Ectodermal cell (in vitro differentiated cells): ENCODE data around the gene ARIH2.

ENCODE experiments used
- H3K27ac ChIP-seq: 2 replicates; pipeline ENCODE4 v1.7.0; 2013; ENCODE audit warnings: mild to moderate bottlenecking, low read depth, low read length; ENCODE audit not compliant: insufficient read depth, poor library complexity, severe bottlenecking
- H3K27me3 ChIP-seq: 2 replicates; pipeline ENCODE4 v1.7.0; 2013; ENCODE audit warnings: mild to moderate bottlenecking, low read length; ENCODE audit not compliant: insufficient read depth, control insufficient read depth, poor library complexity, severe bottlenecking
- H3K36me3 ChIP-seq: one replicate; pipeline ENCODE4 v1.7.0; 2013; ENCODE audit warnings: low read length; ENCODE audit not compliant: control insufficient read depth, insufficient read depth
- H3K4me1 ChIP-seq: one replicate; pipeline ENCODE4 v1.7.0; 2013; ENCODE audit warnings: low read length; ENCODE audit not compliant: control insufficient read depth, insufficient read depth
- H3K4me3 ChIP-seq: 2 replicates; pipeline ENCODE4 v1.7.0; 2013; ENCODE audit warnings: low read depth, low read length, control low read depth; ENCODE audit not compliant: insufficient read depth
- H3K9me3 ChIP-seq: 2 replicates; pipeline ENCODE4 v1.7.0; 2013; ENCODE audit warnings: mild to moderate bottlenecking, low read length, moderate library complexity; ENCODE audit not compliant: control insufficient read depth
- WGBS, 2 experiments: methylation state at CpG; one replicate each; pipeline ENCODE4 v1.1.7; 2013; ENCODE audit warnings: missing lambda C conversion rate in 2 of 2; 5-methylcytosine and 5-hydroxymethylcytosine counted together

ARIH2 gene

DNA sequence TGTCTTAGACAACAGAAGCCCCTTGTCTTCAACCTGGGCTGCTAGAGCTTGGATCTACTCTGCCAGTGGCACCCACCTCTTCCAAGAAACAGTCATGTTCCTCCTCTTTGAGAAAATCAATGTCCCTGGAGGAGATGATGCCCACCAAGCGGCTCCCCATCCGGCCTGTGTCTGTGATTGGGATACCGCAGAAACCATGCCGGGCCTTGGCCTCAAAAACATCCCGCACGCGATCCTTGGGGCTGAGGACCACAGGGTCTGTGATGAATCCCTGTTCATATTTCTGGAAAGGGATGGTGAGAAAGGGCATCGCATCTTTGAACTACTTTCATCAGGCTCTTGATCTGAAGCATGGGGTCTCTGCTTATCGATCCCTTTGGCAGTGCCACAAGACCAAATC lies 109.0 kb downstream of the ARIH2 start:
- Histone ChIP-seq H3K4me3 (no peak overlapping the region), H3K4me1 (peaks cover 18% of the 10 kb centered on the region), H3K27me3 (no peaks in the 10 kb centered on the region), H3K9me3 (no peaks in the 10 kb centered on the region), H3K27ac (no peak overlapping the region), H3K36me3 (peaks cover 55% of the 10 kb centered on the region)
- 95% methylated on average over 9 of the region's 9 CpGs for WGBS, 2 experiments

DNA sequence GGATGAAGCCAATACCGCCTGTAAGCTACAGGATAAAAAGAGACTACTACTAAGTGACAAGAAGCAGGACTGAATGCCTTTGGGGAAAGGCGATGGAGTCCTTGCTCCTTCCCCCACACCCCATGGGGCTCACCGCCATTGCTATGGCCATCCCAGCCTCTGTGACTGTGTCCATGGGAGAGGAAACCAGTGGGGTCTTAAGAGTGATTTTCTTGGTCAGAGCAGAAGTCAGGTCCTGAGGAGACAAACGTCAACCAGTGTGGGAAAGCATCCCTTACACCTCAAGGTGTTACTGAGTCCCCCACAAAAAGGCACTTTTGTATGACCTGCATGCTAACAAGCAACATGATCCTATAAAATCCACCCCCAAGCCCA lies 109.6 kb downstream of the ARIH2 start:
- H3K27me3 ChIP-seq, result no peaks in the 10 kb centered on the region
- peaks cover 62% of the 10 kb centered on the region for H3K36me3 ChIP-seq
- H3K4me3 ChIP-seq, result peak overlapping the region; percentile 70
- no peaks in the 10 kb centered on the region for H3K9me3 ChIP-seq
- 80 to 94% methylated on average over 4 of the region's 4 CpGs for WGBS, 2 experiments
- H3K27ac ChIP-seq, result no peak overlapping the region
- peaks cover 11% of the 10 kb centered on the region for H3K4me1 ChIP-seq

DNA sequence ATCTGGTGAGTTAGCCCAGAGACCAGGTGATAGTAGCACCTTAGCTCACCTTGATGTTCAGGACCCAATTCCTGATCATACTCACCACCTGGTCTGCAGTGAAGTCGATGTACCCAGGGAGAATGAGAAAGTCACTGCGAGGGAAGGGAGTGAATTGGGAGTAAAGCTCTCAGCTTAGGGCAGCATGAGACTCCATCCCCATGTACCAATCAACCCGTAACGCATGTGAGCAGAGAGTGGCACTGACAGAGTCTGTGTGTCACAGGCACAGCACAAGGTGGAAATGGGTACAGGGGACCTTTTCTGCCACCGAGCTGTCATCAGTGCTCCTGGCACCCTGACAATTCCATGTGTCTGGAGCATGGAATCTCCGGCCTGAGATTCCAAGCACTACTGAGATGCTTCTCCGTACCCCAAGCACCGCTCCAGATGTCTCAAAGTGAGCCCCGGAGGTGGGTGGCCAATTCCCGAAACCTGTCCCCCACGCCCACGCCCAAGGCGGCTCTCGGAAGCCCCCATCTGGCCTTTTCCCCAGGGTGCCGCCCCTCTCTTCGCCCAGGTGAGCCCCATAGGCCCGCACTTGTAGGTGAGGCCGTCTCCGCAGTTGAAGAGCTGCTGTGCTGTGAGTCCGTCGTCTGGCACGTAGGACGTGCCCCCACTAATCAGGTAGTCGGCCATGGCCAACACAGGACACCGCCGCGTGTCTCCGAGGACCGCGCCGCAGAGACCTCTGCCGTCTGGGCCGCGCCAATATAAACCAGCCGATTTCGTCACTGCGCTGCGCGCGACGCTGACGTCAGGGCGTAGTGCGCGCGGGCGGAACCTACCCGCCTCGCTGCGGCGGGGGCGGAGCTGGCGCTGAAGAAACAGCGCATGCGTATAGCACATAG lies 110.3 kb downstream of the ARIH2 start, which contains the start of gene IMPDH2:
TSS of gene IMPDH2 (minus strand) at position 726 of the 890 bp plus-strand sequence. CDS start at position 678, 48 bp downstream.
- H3K4me1 ChIP-seq, result peaks cover 9% of the 10 kb centered on the region
- no peaks in the 10 kb centered on the region for H3K27me3 ChIP-seq
- H3K9me3 ChIP-seq, result no peaks in the 10 kb centered on the region
- peak within 1 kb of the TSS; percentile 70 for H3K4me3 ChIP-seq
- WGBS, 2 experiments, result 17 to 18% methylated on average over 55 of the region's 55 CpGs
- H3K27ac ChIP-seq, result peak within 1 kb of the TSS; percentile 52
- peaks cover 62% of the 10 kb centered on the region for H3K36me3 ChIP-seq

DNA sequence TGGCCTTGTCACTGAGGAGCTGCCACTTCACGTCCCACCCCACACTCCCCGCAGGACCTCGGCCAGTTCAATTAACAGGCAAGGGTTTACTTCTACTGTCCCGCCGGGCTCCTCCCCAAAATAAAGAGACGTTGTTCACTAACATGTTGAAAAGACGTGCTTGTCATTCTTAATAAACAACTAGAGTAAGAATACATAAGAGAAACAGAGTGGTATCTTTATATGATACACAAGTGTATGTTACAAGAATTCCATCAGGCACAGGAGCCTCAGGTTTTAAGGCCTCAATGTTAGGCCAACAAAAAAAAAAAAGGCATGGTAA lies 110.9 kb downstream of the ARIH2 start:
- H3K27ac ChIP-seq, result peak overlapping the region; percentile 36
- peaks cover 56% of the 10 kb centered on the region for H3K36me3 ChIP-seq
- no peaks in the 10 kb centered on the region for H3K9me3 ChIP-seq
- H3K4me1 ChIP-seq, result peaks cover 9% of the 10 kb centered on the region
- 14 to 33% methylated on average over 6 to 7 of the region's 7 CpGs for WGBS, 2 experiments
- H3K27me3 ChIP-seq, result no peaks in the 10 kb centered on the region
- H3K4me3 ChIP-seq, result no peak overlapping the region

DNA sequence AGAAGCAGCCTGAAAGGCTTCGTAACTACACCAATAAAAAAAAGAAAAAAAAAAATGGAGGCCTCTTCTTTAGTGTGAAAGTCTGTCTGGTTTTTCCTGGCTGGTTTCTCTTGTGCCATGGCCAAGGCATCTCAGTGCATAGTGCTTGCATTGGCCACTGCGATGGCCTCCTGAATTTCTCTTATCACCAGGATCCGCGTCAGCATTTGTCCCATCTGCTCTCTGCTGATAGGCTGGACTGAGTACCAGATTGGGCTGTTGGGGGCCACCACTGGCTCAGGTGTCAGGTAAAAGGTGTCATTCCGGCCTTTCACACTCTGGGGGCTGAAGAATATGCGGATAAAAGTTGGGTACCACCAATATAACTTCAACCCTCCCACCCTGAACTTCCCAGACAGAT lies 111.7 kb downstream of the ARIH2 start:
- H3K9me3 ChIP-seq, result no peaks in the 10 kb centered on the region
- peaks cover 49% of the 10 kb centered on the region for H3K36me3 ChIP-seq
- H3K4me1 ChIP-seq, result peaks cover 9% of the 10 kb centered on the region
- no peak overlapping the region for H3K4me3 ChIP-seq
- H3K27ac ChIP-seq, result no peak overlapping the region
- H3K27me3 ChIP-seq, result no peaks in the 10 kb centered on the region
- WGBS, 2 experiments, result 93 to 98% methylated on average over 6 of the region's 6 CpGs

DNA sequence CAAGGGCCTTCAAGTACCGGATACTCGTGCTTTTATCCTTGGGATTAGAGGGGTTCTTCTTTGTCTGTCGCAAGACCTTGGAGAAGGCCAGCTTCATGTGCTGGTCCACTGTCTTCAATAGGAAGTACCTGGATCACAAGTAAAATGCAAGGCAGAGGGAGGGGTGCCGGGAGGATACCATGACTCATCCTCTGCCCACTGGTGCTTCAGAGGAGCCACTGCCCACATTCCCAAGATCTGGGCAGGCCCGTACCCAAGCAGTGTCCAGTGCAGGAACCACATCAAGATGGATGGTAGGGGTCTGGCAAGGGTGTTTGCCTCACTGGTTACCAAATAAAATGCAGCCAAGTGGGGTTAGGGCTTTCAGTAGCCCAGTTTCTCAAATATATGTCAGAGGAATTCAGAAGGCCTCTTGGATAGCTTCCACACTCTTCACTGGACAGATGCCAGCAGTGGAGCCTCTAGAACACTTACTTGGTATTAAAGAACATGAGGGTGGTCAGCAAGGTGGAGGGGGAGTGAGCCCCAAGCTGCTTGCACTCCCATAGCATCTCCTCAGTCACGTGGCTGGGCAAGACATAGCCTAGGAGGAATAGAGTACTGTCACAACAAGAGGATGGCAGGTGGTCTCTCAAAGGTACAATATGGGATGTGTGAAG lies 114.1 kb downstream of the ARIH2 start:
- Histone ChIP-seq H3K4me3 (no peak overlapping the region), H3K9me3 (no peaks in the 10 kb centered on the region), H3K4me1 (peaks cover 9% of the 10 kb centered on the region), H3K36me3 (peaks cover 35% of the 10 kb centered on the region), H3K27ac (no peak overlapping the region), H3K27me3 (no peaks in the 10 kb centered on the region)
- 97 to 99% methylated on average over 6 of the region's 6 CpGs for WGBS, 2 experiments

DNA sequence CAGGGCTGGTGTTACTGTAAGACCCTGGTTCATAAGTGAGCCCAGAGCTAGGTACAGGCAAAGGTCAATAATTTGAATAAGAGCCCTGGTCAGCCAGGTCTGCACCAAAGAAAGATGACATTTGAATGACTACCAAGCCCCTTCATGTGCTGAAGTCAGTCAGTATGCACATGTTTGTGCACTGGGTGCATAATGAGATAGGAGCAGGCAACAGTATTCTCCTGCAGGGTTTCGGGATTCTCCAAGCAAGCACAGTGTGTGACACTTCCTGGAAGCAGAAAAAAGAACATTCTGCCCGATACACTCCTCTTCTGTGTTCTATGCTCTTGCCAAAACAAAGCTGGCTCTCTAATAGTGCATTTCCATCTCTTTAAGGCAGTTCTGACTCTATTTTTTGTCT lies 116.0 kb downstream of the ARIH2 start:
- 92 to 96% methylated on average over 2 of the region's 2 CpGs for WGBS, 2 experiments

DNA sequence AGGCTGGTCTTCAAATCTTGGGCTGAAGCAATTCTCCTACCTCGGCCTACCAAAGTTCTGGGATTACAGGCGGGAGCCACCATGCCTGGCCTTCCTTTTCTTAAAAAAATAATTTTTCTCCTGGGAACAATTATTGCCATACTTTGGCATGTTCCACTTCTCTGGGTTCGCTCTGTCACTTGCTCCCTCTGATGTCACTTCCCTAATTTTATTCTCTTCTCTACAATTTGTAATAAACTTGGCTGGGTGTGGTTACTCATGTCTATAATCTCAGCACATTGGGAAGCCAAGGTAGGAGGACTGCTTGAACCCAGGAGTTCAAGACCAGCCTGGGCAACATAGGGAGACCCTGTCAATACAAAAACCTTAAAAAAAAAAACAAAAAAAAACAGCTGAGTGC lies 116.6 kb downstream of the ARIH2 start:
- 97% methylated on average over 3 of the region's 3 CpGs for WGBS, 2 experiments
- Histone ChIP-seq H3K4me1 (no peaks in the 10 kb centered on the region), H3K4me3 (no peak overlapping the region), H3K27me3 (no peaks in the 10 kb centered on the region), H3K9me3 (no peaks in the 10 kb centered on the region), H3K27ac (no peak overlapping the region), H3K36me3 (peaks cover 37% of the 10 kb centered on the region)

More for the DNA sequence above, 116.0 kb downstream of the ARIH2 start:
- Histone ChIP-seq H3K4me3 (no peak overlapping the region), H3K27me3 (no peaks in the 10 kb centered on the region), H3K36me3 (peaks cover 35% of the 10 kb centered on the region), H3K27ac (no peak overlapping the region), H3K4me1 (no peaks in the 10 kb centered on the region), H3K9me3 (no peaks in the 10 kb centered on the region)
